Uterus (tissue), 4 donors: ENCODE data around the gene GJA5. TPM values are rescaled to one million over a fixed set of nuclear protein-coding genes. Genes with fewer than 3 reads are reported as not detected.

Source experiments
- DNase-seq, 2 donors: peaks; one replicate each; pipeline ENCODE4 v3.0.0-alpha.2; 2019 to 2020
- H3K27ac ChIP-seq, 2 donors: fragments of 200-600 bp; sonication (generic); 1 replicate in 1 of 2; 2 replicates in 1 of 2; pipeline ENCODE4 v1.5.1; 2016 to 2018
- H3K27me3 ChIP-seq, 2 donors: fragments of 200-600 bp; sonication (generic); one replicate each; pipeline ENCODE4 v1.5.1; 2018 to 2019; ENCODE audit warnings: control low read depth in 1 of 2
- H3K36me3 ChIP-seq, 2 donors: fragments of 200-600 bp; sonication (generic); one replicate each; pipeline ENCODE4 v1.5.1; 2019; ENCODE audit warnings: control low read depth in 1 of 2
- H3K4me1 ChIP-seq, 2 donors: fragments of 200-600 bp; sonication (generic); one replicate each; pipeline ENCODE4 v1.5.1; 2018 to 2019; ENCODE audit warnings: control low read depth in 1 of 2
- H3K4me3 ChIP-seq, 2 donors: fragments of 200-600 bp; sonication (generic); 1 replicate in 1 of 2; 2 replicates in 1 of 2; pipeline ENCODE4 v1.5.1; 2018 to 2019; ENCODE audit warnings: mild to moderate bottlenecking in 1 of 2
- H3K9me3 ChIP-seq, 2 donors: fragments of 200-600 bp; sonication (generic); one replicate each; pipeline ENCODE4 v1.5.1; 2019; ENCODE audit warnings: control low read depth in 1 of 2
- POLR2A ChIP-seq, 2 donors: fragments of 450-650 bp; IDR thresholded peaks; one replicate each; pipeline ENCODE4 v1.6.1; 2016; ENCODE audit warnings: antibody characterized with exemption in 2 of 2, mild to moderate bottlenecking in 1 of 2, moderate library complexity in 1 of 2
- intact Hi-C: fragments of 100-400 bp; cut with DNase I; formaldehyde crosslinking; loops from one replicate; pipeline ENCODE4 v1.15.1; 2023; ENCODE audit warnings: low total_unique reads
- total RNA-seq, 4 donors: library from RNA; depleted of rRNA in 3 of 4; stranded (reverse); fragments of >200 nt in 3 of 4; gene quantifications; one replicate each; pipeline versions ENCODE4 v1.1.0 to v1.2.4, GENCODE V29; 2014 to 2023
- TF ChIP-seq, protein P1 (sequence below), 4 experiments: fragments of 200-600 bp in 2 of 4; fragments of 450-650 bp in 2 of 4; sonication (generic) in 2 of 4; IDR thresholded peaks; one replicate each; pipeline ENCODE4 v1.5.1; 2016 to 2019; ENCODE audit warnings: antibody characterized with exemption in 4 of 4, mild to moderate bottlenecking in 2 of 4, moderate library complexity in 1 of 4
- donor health status: DM: yes; HTN: yes; CAD: no.

The GJA5 gene
- 10 to 100 TPM in 3 of 4 donors, 1 to 10 TPM in 1; 10.0 to 24.5 (median 15.1) TPM for total RNA-seq

DNA sequence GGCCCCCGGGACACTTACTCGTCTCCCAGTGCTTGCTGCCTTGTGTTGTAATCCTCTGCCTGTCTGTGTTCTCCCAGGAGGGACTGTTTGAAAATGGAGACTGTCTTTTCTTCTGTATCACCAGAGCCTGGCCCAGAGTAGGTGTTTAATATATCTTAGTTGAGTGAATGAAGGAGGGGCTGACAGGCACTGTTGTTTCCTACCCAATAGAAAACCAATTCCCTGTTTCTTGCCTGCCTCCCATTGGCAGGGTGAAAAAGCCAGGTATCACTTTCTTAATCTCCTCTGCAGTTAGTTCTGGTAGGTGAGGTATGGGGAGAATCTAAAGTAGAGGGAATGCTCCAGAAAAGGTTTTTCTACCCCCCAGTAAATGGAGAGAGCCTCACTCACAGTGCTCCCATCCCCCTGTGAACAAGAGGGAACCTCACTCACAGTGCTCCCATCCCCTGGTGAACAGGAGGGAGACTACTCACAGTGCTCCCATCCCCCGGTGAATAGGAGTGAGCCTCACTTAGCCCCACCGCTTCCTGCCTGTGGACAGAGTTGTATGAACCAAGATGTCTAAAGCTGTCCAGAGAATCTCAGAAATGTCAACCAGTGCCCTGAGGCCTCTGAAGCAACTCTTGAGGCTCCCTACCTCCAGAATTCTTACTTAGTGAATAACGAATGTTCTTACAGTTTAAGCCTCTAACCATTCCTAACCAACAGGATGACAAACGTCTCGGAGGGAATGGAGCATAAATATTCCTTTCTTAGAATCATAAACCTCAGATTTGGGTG lies at the start of gene GJA5:
Gene GJA5 (minus strand): TSS at position 122 of the 780 bp plus-strand sequence. CDS start 1,364 bp downstream, outside the sequence.
- no peaks in the 10 kb centered on the region for H3K36me3 ChIP-seq
- no peaks in the 10 kb centered on the region for H3K4me1 ChIP-seq
- no peak for TF ChIP-seq POLR2A (IDR thresholded peaks at IDR 0.05)
- TF ChIP-seq, protein P1, sequence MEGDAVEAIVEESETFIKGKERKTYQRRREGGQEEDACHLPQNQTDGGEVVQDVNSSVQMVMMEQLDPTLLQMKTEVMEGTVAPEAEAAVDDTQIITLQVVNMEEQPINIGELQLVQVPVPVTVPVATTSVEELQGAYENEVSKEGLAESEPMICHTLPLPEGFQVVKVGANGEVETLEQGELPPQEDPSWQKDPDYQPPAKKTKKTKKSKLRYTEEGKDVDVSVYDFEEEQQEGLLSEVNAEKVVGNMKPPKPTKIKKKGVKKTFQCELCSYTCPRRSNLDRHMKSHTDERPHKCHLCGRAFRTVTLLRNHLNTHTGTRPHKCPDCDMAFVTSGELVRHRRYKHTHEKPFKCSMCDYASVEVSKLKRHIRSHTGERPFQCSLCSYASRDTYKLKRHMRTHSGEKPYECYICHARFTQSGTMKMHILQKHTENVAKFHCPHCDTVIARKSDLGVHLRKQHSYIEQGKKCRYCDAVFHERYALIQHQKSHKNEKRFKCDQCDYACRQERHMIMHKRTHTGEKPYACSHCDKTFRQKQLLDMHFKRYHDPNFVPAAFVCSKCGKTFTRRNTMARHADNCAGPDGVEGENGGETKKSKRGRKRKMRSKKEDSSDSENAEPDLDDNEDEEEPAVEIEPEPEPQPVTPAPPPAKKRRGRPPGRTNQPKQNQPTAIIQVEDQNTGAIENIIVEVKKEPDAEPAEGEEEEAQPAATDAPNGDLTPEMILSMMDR (IDR thresholded peaks at IDR 0.05), result no peak
- intact Hi-C loops, result no loop called here
- H3K9me3 ChIP-seq, result no peaks in the 10 kb centered on the region
- no peak for DNase-seq
- H3K27me3 ChIP-seq, result no peaks in the 10 kb centered on the region
- H3K27ac ChIP-seq, result no peak within 1 kb of the TSS
- H3K4me3 ChIP-seq, result no peak within 1 kb of the TSS

DNA sequence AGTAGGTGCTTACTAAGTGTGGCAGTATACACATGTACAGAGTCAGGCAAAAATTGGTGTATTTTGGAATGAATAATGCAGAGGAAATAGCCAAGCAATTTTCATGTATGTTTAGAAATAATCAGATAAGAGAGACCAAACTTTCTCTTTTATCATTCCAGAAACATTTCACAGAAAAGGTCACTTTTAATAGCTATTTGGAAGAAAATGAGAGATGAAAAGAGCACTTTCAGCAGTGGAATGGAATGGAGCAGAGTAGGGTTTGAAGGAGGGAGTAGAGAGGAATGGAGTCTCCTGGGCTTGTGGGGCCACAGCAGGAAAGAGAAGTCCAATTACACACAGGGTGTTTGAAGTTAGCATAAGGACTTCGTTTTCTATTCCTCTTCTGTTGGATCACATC lies 48.8 kb upstream of the GJA5 start:
- H3K9me3 ChIP-seq, result no peaks in the 10 kb centered on the region
- no peak overlapping the region for H3K4me3 ChIP-seq
- H3K27ac ChIP-seq, result no peak overlapping the region
- DNase-seq, result no peak
- no peaks in the 10 kb centered on the region for H3K27me3 ChIP-seq
- no peaks in the 10 kb centered on the region for H3K4me1 ChIP-seq
- no peaks in the 10 kb centered on the region for H3K36me3 ChIP-seq
- intact Hi-C loops, result no loop called here
- TF ChIP-seq POLR2A (IDR thresholded peaks at IDR 0.05), result no peak
- TF ChIP-seq, protein P1 (IDR thresholded peaks at IDR 0.05), result no peak

DNA sequence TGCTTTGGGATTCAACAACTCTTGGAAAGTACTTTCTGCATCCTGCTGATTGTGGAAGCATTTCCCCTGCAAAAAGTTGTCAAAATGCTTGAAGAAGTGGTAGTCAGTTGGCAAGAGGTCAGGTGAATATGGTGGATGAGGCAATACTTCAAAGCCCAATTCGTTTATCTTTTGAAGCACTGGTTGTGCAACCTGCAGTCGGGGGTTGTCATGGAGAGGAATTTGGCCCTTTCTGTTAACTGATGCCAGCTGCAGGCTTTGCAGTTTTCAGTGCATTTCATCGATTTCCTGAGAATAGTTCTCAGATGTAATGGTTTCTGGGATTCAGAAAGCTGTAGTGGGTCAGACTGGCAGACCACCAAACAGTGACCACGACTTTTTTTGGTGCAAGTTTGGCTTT lies 47.6 kb upstream of the GJA5 start:
- no peaks in the 10 kb centered on the region for H3K27me3 ChIP-seq
- no peak for TF ChIP-seq POLR2A (IDR thresholded peaks at IDR 0.05)
- TF ChIP-seq, protein P1 (IDR thresholded peaks at IDR 0.05), result no peak
- intact Hi-C loops, result no loop called here
- DNase-seq, result peak in 1 of 2 donors; percentile 19
- no peak overlapping the region for H3K4me3 ChIP-seq
- no peaks in the 10 kb centered on the region for H3K36me3 ChIP-seq
- H3K9me3 ChIP-seq, result no peaks in the 10 kb centered on the region
- no peaks in the 10 kb centered on the region for H3K4me1 ChIP-seq
- H3K27ac ChIP-seq, result no peak overlapping the region

DNA sequence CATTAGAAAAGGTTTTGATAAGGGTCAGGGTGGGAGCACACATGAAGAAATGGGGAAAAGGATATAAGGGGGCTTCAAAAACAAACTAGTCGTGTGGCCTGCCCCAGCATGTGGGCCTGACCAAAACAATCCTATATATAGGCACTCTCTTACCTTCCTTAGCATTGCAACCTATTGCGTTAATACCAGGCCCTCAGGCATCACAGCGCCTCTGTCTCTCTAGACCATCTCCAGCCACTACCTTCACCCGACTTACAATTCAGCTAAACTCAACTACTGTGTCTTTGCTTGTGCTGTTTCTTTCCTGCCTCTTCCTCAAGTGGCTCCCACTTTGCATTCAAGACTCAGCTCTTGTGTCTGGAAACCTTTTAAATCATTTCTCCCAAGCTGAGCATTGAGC lies 47.0 kb upstream of the GJA5 start:
- H3K36me3 ChIP-seq, result no peaks in the 10 kb centered on the region
- no peak overlapping the region for H3K4me3 ChIP-seq
- H3K4me1 ChIP-seq, result no peaks in the 10 kb centered on the region
- TF ChIP-seq, protein P1 (IDR thresholded peaks at IDR 0.05), result no peak
- no peak for TF ChIP-seq POLR2A (IDR thresholded peaks at IDR 0.05)
- H3K27me3 ChIP-seq, result no peaks in the 10 kb centered on the region
- intact Hi-C loops, result no loop called here
- no peak for DNase-seq
- no peak overlapping the region for H3K27ac ChIP-seq
- no peaks in the 10 kb centered on the region for H3K9me3 ChIP-seq

DNA sequence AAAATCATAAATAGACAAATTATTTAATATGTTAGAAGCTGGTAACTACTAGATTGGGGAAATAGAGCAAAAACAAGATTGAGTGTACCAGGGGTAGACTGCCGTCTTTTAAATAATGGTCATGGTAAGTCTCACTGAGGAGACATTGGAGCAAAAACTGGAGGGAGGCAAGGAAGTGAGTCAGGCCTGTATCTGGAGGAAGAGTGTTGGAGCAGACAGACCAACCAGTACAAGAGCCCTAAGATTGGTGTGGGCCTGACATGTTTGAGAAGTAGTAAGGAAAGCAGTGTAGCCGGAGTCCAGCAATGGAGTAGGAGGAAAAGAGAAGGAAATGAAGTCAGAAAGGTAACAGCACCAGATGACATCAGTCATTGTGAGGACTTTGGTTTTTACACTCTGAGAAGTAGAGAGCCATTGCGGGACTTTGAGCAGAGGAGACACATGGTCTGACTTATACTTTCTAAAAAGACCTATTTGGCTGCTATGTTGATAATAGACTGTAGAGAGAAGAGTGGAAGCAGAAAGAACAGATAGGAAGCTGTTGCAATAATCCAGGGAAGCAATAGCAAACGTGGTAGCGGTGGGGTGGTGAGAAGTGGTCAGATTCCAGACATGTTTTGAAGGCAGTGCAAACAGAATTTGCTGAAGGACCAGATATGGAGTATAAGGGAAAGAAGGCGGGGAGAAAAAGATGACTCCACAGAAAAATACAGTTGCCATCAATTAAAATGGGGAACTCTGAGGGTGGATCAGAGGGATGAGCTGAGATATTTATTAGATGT lies 44.7 kb upstream of the GJA5 start:
- TF ChIP-seq, protein P1 (IDR thresholded peaks at IDR 0.05), result no peak
- TF ChIP-seq POLR2A (IDR thresholded peaks at IDR 0.05), result no peak
- Histone ChIP-seq H3K4me1 (no peaks in the 10 kb centered on the region), H3K9me3 (no peaks in the 10 kb centered on the region), H3K27me3 (no peaks in the 10 kb centered on the region), H3K27ac (no peak overlapping the region), H3K36me3 (no peaks in the 10 kb centered on the region), H3K4me3 (no peak overlapping the region)
- no peak for DNase-seq
- intact Hi-C loops, result no loop called here
